HG03103 (cell line): Measurements from ENCODE around the gene PKIB.
"Not testable (repeated sequence)": the region's sequence is repeated elsewhere in the genome, so short reads cannot be mapped to it uniquely, and the experiment has no call there.

Experiments used
- ATAC-seq: cut with Tn5 transposase; IDR thresholded peaks from one replicate; pipeline ENCODE4 v1.9.1; 2021; ENCODE audit warnings: low read depth; ENCODE audit not compliant: unreplicated experiment

The PKIB gene, protein sequence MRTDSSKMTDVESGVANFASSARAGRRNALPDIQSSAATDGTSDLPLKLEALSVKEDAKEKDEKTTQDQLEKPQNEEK

DNA sequence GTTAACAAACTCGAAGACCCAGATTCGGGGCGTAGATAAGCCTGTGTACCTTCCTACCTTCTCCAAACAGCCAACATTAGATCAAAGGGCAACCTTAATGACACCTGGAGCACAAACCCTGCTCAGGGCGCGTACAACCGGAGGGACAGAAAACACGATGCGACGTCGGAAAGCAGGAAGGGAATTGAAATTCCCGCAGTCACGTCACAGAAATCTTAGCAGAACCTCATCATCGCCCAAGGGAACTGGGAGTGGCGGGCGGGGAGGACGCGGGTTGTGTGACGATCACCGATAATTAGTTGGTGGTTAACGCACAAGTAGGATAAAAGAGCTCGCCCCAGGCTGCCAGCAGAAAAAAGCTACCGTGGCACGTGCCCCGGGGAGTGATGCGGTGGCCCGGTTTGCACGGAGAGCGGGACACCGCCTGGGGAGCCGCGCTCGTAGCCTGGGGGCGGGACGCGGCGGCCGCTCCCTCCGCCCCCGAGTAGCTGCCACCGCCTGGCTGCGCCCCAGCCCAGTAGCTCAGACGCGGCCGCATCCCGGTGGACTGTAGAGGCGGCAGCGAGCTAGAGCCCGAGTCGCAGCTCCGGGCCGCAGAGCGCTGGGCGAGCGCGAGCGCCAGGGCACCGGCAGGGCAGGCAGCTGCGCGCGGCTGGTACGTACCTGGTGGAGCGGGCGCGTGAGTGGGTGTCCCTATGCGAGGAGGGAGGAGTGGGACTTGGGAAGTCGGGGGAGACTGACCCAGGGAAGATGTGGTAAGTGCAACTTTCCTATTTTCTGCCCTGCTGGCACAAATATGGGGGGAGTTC is at the start of gene PKIB:
Gene PKIB (plus strand): TSS at position 525 of the 809 bp plus-strand sequence. CDS start 107,390 bp downstream, outside the sequence.
- ATAC-seq, result peak; percentile 93

DNA sequence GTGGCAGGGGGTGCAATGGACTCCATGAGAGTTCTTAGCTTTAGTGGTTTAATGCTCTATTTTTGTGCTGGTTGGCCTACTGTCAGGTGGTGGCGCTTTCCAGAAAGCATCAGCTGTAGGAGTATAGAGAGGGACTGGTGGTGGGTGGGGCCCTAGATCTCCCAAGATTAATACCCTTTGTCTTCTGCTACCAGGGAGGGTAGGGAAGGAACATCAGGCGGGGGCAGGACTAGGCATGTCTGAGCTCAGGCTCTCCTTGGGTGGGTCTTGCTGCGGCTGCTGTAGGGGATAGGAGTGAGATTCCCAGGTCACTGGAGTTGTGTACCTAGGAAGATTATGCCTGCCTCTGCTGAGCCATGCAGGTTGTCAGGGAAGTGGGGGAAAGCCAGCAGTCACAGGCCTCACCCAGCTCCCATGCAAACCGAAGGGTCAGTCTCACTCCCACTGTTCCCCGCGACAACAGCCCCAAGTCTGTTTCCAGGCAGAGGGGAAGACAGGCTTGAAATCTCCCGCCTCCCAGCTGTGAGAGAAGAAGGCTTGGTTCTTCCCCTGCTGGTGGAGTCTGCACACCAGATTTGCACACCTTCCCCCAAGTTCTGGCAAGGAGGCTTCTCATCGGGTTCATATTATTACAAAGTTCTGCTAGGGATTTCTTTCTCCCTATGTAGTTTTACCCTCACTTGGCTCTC is 46.7 kb upstream of the PKIB start:
- ATAC-seq, result no peak

- no peak for ATAC-seq
These were observed 46.0 kb upstream of the PKIB start for GRCh38 chr6:122564230-122564629.

GRCh38 chr6:122565708-122566107 is 44.5 kb upstream of the PKIB start:
- ATAC-seq, result no peak

- no peak for ATAC-seq
These were observed 43.2 kb upstream of the PKIB start for GRCh38 chr6:122567034-122567433.

- ATAC-seq, result no peak
These were observed 41.9 kb upstream of the PKIB start for GRCh38 chr6:122568350-122568749.

- ATAC-seq, result no peak
These were observed 41.4 kb upstream of the PKIB start for GRCh38 chr6:122568797-122569221.

- ATAC-seq, result no peak
These were observed 40.9 kb upstream of the PKIB start for GRCh38 chr6:122569230-122569771.

GRCh38 chr6:122571888-122572287 is 38.3 kb upstream of the PKIB start:
- no peak for ATAC-seq

DNA sequence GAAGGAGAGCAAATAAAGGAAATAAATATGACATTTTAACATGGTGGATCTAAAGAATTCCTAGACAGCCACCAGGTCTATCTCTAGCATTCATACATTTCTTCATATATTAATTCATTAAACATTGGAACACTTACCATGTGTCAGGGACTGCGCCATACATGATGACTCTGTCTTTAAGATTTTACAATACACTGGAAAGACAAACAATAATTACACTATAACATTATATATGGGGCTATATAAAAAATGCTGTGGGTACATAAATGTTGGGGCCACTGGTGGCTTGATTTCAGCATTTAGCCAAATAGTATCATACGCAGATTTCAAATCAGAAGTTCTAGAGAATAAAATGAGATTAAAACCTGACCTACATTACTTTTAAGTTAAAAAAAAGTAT is 33.3 kb upstream of the PKIB start:
- no peak for ATAC-seq

DNA sequence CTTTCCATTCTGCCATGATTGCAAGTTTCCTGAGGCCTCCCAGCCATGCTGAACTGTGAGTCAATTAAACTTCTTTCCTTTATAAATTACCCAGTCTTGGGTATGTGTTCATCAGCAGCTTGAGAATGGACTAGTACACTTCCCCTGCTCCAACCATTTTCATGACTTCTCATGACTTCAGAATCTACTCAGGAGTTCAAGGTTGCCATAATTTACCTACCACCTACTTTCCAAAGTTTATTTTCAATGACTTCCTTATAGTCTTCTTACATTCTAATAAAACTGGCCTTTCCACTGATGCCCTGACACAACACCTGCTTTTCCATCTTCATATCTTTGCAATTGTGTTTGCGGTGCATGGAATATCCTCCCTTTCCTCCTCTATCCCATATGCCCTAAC is 31.2 kb upstream of the PKIB start:
- no peak for ATAC-seq

GRCh38 chr6:122580737-122581136 is 29.5 kb upstream of the PKIB start:
- ATAC-seq, result no peak

- ATAC-seq, result no peak
These were observed 21.1 kb upstream of the PKIB start for GRCh38 chr6:122589115-122589514.

DNA sequence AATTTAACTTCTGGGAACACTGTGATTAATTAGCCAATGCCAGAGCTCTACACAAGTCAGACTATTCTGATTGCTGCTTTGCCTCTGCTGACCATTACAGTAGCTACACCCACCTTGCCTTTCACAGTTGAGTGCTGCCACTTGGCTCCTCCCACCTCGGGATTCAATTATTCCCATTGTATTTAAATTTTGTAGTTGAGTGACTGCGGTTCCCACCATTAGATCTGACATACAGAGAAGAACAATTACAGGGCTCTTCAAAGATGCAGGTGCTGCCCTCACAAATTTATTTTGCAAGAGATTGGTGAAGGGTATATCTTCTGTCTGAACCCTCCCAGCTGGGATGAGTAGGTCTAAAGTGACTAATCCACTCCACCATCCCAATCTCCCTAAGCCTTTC is 11.9 kb upstream of the PKIB start:
- not testable (repeated sequence) for ATAC-seq

DNA sequence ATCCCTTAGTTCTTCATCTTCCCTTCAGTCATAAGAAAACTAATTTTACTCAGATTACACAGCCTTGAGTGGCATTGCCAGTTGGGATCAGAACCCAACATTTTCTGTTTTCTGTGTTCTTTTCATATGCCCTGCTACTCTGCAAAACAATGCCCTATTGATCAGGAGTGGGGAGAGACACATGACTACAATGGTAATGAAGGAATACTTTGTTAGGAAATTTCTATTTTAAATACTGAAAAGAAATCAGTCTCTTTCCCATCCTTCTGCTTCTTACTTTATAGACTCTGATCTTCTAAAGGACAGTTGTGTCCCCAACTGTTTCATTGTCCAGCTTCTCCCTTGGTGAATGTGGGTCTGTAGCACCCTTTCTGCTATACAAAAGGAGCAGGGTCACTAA is 5.5 kb upstream of the PKIB start:
- no peak for ATAC-seq

DNA sequence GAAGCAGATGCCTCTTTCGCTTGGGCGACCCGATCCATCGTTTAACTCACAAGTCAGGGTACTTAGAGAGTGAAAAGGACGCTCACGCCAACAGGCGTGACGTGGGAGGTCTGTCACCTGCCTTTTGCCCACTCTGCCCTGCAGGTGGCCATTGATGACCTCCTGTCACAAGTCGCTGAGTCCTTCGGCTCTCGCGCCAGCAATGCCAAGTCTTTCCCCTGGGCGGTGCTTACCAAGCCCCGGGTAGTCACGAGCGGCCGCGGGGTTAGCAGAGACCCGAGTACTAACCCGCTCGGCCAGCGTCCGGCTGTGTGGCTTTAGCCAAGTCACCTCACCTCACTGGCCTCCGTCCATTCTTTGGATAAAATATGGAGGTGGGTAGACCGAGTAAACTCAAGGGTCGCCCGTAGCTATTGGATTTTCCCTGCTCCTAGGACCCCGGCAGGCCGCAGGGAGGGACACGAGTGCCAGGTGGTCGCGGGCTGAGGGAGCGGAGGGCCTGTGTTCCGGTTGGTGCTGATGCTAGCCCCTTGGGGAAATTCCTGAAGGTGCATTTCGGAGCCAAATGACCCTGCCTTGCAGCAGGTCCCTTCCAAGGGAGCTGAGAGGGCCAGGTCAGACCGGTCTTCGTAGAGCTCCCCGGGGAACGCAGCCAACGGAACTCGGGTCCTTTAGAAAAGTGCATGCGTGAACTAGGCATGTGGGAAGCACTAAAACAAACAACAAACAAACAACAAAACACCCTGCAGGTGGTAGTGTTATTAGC is 668 bp downstream of the PKIB start:
- peak; percentile 25 for ATAC-seq

DNA sequence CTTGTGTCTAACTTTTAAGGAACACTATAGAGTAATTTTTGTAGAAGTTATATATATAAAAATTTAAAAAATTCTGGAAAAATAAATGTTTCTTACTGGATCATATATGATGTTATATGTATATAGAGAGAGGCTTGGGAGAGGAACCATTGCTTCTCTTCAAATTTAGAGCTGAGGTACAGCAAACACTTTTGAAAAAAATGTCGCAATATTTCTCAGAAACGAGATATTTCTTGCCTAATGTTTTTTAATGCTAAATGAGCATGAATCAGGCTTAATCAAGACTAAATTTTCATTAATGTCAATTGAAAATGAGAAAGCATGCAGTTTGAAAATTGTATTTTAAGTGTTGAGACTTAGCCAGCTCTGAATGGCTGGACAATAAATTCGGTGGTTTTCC is 2.6 kb downstream of the PKIB start:
- no peak for ATAC-seq

DNA sequence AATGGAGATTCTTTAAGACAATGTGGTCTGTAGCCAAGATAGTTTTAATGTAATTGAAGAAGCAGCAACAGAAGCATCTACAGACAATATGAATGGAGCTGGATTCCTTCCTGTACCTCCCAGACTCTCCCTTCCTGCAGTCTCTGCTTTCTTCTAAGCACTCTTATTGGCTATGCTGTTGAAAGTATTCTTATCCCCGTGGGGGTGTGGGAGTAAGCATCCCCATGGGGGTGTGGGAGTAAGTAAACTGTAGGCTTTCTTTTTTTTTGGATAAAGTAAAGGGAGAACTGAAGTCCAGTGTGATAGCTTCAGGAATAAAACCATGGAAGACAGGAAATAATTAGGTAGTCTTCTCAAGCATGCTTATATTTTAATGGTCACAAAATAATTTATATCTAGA is 4.1 kb downstream of the PKIB start:
- no peak for ATAC-seq

GRCh38 chr6:122615409-122615808 is 5.2 kb downstream of the PKIB start:
- ATAC-seq, result no peak

DNA sequence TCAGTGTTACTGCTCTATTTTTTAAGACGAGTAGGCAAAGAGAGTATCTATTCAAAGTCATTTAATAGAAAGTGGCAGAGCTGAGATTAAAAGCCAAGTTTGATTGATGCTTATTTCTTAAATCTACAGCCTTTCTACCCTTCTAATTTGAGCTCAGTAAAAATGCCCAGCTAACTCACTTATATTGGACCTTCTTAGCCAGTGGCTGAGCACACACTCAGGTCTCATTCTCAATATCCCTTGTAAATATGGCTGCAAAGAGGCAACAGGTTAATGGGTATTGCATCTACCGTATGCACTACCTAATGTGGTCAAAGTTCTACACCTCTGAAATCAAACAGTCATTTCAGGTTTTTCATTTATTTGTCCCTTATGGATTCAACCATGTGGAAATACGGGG is 6.7 kb downstream of the PKIB start:
- ATAC-seq, result no peak

DNA sequence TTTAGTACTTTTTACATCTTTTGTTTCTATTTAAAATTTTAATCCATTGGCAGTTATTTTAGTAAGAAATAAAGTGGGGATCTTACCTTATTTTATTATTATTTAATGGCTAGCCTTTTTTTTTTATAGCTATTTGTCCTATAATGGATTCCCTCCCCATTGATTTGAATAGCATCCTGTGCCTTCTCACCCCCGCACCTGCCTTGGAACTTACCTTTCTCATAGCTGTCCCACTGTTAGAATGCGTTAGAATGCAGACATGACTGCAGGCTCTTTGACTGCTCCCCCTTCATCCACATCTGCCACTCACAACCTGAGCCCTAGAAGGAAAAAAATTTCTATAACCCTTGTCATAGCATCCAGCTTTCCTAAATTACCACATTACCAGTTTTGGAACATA is 9.1 kb downstream of the PKIB start:
- no peak for ATAC-seq
